Brain pericyte (primary cell): ENCODE data around the gene GABPA.

Experiments used
- DNase-seq: peaks from one replicate; pipeline ENCODE4 v3.0.0-alpha.2; 2012; ENCODE audit warnings: low read depth, low spot score

GABPA gene

GRCh38 chr21:25809013-25809412 lies 74.2 kb downstream of the GABPA start:
- DNase-seq: no peak

GRCh38 chr21:25811186-25811585 lies 76.4 kb downstream of the GABPA start:
- no peak for DNase-seq

GRCh38 chr21:25813917-25814316 lies 79.1 kb downstream of the GABPA start:
- DNase-seq: no peak

- DNase-seq: no peak
Observed at GRCh38 chr21:25818121-25818520, 83.3 kb downstream of the GABPA start.

GRCh38 chr21:25818551-25818950 lies 83.8 kb downstream of the GABPA start:
- DNase-seq: no peak
